ENCODE results near the gene DAB2.

GRCh38 chr5:39423331-39423751 is 1.4 kb downstream of the DAB2 start:
- TF ChIP-seq POLR2A (IDR thresholded peaks at IDR 0.05) (no peak), CTCF (IDR thresholded peaks at IDR 0.05) (no peak)
